ENCODE results near the gene RSL1D1. TPM values are rescaled to one million over a fixed set of nuclear protein-coding genes. Genes with fewer than 3 reads are reported as not detected.

RSL1D1 gene
- polyA plus RNA-seq (ENCODE audit: insufficient read length) = 342 TPM

DNA sequence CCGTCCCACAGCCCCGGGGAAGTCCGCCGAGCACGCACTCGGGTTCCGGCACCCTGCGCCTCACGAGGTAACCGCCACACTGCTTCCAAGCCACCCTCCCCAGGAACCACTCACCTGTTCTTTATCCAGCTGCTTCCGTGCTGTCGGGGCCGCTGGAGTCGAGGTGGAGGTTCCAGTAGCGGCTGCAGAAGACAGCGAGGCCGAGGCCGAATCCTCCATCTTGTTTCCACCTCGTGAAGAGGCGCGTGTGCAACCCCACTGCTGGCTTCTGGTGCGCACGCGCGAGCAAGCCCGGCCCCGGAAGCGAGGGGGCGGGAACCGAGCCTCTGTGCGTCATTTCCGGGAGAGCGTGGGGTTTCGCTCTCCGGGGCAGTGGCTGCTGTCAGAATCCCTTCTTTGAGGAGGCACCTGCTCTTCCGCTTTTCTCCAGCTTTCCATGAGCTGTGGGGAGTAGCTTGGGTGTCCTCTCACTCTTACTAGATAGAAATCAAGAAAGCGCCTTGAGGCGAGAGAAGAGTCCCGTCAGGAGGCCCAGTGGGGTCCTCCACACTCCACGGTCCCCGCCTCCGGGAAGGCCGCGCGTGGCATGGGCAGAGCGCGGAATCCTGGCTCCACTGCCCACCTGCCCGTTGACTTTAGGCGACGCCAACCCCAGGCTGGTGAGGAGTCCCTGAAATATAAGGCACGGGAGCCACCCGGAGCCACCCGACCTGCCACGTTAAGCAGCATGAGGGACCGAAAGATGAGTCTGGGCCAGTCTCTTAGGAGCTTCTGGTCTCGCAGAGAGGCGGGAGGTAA, at the start of gene RSL1D1:
Gene RSL1D1, minus strand, starts transcription at position 249 of the 798 bp plus-strand sequence. Its CDS starts 30 bp downstream, at position 219.
- DNase-seq (ENCODE audit: low read depth) = peak; percentile 75

DNA sequence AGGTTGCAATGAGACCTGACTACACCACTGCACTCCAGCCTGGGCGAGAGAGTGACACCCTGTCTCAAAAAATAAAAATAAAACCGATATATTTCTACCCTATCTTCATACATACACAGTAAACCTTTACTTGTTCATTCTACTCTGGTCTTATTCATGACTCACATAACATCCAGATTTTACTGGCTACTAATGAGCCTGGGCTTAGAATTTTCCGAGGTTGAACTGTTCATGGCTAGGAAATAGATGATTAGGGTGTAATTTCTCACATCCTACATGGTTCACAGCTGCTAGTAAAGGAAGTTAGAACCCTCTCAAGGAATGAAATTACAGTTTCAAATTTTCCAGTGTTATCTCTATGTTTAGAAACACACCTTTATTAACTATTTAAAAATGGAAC, 49.7 kb upstream of the RSL1D1 start:
- DNase-seq (ENCODE audit: low read depth) = no peak

DNA sequence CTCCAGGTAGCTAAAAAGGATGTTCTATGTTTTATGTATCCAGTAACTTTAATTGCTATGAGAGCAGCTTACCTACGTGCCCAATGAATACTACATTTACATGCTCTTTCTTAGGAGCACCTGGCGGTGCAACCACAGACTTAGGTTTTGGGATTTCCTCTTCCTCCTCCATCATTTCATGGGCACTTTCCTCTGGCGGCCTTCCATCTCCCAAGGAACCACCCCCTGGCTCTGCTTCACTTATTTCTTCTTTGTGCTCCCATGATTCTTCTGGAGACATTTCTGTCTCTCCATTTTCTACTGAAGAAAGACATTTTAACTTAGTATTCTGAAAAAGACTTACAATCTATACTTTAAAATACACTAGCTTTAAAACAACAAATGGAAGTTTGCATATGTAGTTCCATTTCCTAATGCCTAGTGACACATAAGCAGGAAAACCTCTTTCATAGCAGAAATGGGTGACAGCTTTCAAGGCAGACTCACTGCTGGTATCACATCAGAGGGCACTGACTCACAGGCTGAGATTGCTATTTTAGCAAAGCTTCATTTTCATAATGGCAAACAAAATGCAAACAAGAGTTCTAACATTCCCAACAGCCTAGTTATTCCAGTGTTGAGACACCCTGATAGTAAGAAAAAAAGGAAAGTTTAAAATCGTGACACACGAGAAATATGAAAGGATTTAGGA, 45.3 kb upstream of the RSL1D1 start:
- no peak for DNase-seq (ENCODE audit: low read depth)

DNA sequence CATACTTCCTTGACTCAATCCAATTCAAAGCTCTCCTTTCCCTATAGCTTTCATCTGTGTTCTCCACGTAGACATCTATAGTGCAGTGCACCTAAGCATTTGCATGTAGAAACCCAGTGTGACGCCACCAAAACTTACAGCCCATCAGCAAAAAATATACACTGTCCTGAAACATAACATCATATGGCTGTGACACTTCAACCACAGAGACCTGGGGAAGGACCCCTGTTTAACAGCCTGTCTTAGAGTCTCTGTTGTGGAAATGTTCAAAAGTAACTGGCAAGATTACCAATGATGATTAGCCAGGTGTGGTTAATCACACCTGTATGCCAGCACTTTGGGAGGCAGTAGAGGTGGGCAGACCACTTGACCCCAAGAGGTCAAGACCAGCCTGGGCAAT, 42.2 kb upstream of the RSL1D1 start:
- no peak for DNase-seq (ENCODE audit: low read depth)

DNA sequence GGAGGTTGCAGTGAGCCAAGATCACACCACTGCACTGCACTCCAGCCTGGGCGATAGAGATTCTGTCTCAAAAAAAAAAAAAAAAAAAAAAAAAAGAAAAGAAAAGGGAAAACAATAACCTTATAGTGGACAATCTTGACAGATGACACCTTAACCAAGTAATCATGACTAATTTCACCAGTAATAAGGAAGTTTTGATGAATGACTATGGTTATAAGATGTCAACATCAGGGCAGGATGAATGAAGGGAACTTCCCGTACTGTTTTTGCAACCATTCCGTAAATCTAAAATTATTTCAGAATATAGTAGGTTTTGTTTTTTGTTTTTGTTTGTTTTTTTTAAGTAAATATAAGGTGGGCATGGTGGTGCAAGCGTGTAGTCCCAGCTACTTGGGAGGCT, 41.4 kb upstream of the RSL1D1 start:
- no peak for DNase-seq (ENCODE audit: low read depth)

DNA sequence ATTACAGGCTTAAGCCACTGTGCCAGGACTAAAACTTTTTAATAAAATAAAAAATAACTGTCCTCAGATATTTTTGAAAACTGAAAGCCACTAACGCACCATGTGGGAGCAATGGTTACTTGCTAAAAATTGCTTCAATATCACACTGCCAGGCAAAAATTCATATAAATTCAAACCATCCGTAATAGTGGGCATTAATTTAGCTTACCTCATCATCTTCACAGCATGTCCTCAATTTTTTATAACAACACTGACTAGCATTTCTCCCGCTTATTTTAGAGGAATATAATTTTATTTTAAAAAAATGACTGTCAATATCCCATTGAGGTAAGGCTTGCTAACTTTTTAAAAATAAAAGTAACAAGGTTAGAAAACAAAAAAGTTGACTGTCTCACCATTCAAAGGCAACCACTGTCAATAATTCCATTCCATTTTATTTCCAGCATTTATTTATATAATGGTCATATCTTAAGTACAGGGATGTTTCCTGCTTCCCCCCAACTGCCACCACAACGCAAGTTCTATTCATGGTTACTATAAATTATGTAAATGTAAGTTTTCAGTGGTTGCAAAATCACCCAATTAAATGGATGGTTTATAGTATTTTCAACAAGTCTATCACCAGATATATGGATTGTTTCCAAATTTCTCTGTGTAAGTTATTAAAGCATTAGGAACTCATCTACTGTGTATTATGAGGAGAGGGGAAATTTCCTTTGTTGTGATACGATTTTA, 39.1 kb upstream of the RSL1D1 start:
- no peak for DNase-seq (ENCODE audit: low read depth)

DNA sequence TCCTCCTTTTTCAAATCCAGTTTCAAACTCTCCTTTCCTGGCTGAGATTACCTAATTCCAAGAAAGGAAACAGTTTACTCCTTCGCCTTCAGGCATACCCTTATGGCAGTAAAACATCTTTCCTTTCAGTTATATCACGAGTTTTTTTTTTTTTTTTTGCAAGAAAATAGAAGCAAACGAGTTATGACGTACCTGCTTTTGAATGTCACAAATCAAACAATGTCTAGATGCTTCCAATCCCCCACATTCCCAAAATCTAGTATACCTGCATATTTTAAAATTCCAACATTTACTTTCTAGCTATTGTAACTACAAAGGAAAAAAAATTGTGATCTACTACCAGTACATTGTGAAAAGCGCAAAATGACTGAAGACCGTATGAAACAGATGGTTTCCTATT, 35.5 kb upstream of the RSL1D1 start:
- no peak for DNase-seq (ENCODE audit: low read depth)

DNA sequence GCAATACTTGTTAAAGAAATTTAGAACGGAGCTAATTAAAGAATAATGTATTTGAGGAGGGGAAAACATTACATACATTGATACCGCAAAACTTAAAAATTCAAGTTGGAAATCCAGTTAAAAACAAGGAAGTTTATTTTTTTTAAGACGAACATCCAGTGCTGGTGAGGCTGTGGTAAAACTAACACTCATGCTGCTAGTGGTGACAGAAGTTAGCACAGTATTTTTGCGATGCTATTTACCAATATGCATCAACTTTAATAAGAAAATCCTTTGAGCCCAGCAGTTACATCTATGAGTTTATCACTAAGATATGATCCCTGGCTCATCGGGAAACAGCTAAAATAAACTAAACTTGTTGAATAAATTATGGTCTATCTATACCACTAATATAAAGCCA, 32.7 kb upstream of the RSL1D1 start:
- DNase-seq (ENCODE audit: low read depth) = no peak

DNA sequence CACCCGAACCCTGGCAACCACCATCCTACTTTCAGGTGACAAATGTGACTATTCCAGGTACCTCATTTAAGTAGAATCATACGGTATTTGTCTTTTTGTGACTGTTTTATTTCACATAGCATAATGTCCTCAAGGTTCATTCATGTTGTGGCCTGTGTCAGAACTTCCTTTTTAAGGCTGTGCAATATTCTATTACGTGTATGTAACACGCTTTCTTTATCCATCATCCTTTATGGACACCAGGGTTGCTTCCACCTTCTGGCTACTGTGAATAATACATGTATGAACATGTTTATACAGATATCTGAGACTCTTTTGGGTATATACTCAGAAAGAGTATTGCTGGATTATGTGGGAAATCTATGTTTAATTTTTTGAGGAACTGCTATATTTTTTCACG, 28.7 kb upstream of the RSL1D1 start:
- DNase-seq (ENCODE audit: low read depth) = no peak

DNA sequence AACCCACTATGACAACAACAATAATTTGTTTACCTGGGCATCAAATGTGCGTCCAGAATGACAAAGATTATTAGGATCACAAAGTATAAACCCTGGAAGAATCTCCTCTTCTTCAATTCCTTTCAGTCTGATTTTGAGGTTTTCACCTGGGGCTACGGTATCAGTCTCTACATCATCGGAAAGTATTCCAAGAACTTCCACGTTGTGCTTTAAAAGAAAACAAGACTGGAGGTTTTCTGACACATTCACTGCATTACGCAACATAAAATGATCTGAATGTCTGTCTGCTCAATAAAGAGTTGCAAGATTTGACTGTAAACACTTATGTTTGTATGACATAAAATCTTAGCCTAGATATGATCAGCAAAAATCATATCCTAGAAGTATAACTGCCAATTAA, 26.0 kb upstream of the RSL1D1 start:
- DNase-seq (ENCODE audit: low read depth) = no peak

DNA sequence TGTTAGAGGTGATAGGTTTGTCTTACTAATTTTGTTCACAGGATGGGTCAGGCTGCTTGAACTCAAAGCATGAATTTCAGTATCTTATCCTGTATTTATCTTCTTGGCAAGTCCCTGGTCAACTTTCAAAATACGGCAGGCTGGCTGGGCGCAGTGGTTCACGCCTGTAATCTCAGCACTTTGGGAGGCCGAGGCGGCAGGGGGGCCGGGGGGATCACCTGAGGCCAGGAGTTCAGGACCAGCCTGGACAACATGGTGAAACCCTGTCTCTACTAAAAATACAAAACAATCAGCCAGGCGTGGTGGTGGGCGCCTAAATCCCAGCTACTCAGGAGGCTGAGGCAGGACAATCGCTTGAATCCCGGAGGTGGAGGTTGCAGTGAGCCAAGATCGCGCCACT, 25.0 kb upstream of the RSL1D1 start:
- DNase-seq (ENCODE audit: low read depth) = no peak

DNA sequence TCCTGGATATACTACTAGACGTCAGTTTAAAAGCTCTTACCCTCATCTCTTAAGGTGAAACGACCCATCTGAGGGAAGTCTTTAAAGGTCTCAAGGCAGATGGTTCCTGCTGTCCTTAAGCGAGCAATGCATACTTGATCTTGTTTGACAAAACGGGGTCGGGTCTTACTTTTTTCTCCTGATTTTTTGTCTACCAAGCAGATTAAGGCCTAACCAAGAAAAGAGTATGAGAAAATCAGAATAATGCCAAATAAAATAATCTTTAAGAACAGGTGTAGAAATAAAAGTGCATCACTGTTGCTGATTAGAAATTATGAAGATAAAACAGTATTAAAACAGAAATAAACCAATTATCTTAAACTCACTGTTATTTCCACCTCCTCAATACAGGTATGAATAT, 24.4 kb upstream of the RSL1D1 start:
- DNase-seq (ENCODE audit: low read depth) = no peak

DNA sequence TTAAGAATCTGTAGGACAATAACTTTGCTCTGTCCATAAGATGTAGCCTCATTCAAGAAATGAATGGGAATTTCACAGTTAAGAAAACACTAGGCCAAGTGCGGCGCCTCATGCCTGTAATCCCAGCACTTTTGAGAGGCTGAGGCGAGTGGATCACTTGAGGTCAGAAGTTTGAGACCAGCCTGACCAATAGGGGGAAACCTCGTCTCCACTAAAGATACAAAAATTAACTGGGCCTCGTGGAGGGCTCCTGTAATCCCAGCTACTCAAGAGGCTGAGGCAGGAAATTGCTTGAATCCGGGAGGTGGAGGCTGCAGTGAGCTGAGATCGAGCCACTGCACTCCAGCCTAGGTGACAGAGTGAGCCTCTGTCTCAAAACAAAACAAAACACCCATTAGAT, 19.9 kb upstream of the RSL1D1 start:
- DNase-seq (ENCODE audit: low read depth) = no peak

DNA sequence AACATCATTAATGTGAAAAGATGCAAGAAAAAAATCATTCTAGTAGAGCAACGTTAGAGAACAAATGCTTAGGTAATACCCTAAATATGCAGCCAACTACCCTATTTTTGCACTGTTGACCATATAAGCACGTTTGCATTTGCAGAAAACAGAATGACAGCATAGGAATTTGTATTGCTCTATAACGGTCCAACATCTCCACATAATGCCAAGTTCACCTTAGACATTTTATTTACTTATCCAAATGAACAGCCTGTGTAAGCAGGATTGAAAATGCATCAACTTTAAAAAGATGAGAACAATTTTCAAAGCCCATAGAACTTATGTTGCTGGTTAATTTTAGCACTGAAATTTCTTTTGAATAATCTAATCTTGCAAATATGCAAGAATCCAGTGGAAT, 19.1 kb upstream of the RSL1D1 start:
- DNase-seq (ENCODE audit: low read depth) = no peak

DNA sequence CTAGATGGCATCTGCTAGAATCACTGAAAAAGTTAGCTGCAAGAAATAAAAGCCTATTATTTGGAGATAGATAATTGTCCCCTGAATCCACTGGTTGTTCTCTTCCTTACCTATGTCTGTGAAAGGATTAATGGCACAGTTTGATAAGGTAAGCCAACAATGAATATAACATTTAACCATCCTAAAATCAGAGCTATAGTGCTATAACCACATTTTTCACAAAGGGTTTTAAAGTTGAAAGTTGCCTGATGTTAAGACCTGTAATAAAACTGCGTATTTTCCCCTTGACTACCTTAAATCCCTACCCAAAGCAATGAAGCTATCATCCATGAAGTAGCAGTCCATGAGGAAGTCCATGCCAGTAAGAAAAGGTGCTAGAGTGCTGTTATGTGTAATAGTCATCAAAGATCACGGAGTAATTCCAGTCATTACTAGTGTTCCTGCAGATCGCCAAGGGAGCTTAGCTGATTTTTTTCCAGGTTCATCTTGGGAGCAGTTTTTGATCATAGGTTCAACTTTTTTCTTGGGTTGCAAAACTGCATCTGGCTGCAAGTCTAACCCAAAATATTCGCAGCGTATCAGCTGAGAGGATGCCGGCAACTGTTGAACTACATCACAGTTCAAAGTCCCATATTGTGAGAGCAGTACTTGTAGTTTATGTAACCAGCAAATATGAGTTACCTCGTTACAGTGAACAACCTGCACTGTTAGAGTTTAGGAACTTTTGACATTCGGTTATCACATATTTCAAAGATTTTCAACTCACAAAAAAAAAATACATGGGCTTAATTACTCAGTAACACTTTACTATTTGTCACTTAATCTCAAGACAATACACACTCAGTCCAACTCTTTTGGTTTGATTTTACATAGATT, 18.2 kb upstream of the RSL1D1 start:
- DNase-seq (ENCODE audit: low read depth) = no peak

DNA sequence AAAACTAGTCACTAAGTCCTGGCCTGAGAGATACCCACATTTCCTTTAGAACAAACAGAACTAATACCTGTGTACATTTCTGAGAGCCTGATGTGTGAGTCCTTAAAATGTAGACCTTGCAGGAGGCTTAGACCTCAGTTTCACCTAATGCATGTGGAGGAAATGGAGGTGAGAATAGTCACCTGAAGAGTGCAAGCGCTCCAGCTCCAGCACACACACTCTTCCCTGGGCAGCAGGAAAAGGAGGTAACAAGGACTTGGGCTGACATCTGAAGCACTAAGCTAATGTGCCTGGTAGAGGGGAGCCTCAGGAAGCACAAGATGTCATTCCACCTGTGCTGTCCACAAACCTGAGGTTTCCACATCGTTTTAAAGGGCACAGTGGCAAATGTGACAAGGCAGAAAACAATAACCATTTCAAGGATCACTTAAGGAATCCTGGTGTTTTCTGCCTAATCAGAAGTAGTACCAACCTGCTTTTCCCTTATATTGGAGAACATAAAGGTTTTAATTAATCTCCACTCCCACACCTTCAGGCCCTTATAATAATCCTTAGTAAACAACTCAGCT, 17.2 kb upstream of the RSL1D1 start:
- no peak for DNase-seq (ENCODE audit: low read depth)

DNA sequence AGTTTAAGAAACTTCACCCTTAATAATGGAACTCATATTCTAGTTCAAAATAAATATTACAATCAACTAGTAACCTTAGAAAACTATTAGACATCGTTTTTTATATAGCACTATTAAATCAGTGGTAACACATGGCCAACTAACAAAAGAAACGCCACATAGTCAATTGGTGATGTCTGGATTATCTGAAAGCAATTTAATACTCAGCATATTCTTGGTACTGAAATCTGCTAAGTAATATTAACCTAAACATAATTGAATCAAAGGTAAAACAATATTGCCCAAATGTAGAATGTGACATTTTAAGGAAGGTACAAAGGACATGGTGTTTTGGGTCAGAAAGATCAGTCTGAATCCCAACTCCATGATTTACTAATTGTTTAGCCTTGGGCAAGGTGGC, 11.1 kb upstream of the RSL1D1 start:
- no peak for DNase-seq (ENCODE audit: low read depth)

DNA sequence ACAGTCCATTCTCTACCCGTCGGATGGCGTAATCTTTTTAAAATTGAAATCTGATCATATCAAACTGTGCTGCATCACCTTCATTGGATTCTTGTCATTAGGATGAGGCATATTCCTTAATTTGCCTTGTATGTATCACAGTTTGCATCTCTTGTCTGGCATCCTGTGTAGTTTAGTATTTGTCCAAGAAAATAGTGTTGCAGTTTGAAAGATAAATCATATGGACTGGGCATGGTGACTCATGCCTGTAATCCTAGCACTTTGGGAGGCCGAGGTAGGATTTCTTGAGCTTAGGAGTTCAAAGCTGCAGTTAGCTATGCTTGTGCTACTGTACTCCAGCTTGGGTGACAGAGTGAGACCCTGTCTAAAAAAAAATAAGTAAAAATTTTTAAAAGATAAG, 5.8 kb upstream of the RSL1D1 start:
- DNase-seq (ENCODE audit: low read depth) = no peak

DNA sequence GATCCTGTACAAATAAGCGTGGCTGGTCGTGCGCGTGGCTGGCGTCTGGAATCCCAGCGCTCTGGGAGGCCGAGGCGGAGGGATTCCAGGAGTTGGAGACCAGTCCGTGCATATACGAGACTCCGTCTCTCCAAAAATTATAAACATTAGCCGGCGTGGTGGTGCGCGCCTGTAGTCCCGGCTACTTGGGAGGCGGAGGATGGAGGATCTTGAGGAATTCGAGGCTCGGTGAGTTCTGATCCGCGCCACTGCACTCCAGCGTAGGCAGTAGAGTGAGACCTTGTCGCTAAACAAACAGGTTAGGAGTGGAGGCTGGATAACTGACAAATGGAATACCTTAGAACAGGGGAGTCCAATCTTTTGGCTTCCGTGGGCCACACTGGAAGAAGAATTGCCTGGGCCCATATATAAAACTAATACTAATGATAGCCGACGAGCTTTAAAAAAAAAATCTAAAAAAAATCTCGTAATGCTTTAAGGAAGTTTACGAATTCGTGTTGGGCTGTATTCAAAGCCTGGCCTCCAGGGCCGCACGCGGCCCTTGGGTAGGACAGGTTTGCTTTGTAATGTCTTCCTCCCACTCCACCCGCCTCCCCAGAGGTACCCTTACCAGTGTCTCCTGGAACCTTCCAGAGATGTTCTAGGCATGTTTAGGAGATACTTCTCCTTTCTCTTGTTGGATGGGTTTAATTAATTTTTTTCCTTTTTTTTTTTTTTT, 909 bp upstream of the RSL1D1 start:
- DNase-seq (ENCODE audit: low read depth) = no peak

DNA sequence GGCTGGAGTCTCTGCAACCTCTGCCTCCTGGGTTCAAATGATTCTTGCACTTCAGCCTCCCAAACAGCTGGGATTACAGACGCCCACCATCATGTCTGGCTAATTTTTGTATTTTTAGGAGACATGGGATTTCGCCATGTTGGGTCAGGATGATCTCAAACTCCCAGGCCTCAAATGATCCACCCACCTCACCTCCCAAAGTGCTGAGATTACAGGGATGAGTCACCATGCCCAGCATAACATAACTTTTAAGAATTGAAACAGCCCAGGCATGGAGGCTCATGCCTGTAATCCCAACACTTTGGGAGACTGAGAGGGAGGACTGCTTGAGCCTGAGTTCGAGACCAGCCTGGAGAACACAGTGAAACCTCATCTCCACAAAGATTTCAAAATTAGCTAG, 2.5 kb downstream of the RSL1D1 start:
- DNase-seq (ENCODE audit: low read depth) = no peak

DNA sequence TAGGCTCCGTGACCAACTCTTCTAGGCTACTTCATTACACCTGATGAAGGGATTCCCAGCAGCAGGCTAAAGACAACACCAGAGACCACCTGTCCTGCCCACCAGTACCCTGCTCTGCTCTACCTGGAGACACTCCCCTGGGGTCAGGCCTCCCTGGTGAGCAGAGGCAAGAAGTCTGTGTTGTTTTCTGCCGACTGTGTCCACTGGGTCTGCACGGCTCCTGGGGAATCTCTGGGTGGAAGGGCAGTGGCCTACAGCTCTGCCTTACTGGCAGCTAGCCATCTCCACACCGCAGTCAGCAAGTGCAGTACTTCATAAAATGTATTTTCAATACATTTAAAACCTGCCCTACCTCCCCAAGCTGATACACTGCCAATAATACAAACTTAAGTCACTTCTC, 6.8 kb downstream of the RSL1D1 start:
- no peak for DNase-seq (ENCODE audit: low read depth)

Data from forelimb muscle (tissue), 1 donor.